ENCODE results near the gene TBL3. TPM values are rescaled to one million over a fixed set of nuclear protein-coding genes. Genes with fewer than 3 reads are reported as not detected.

TBL3 gene
- polyA plus RNA-seq, 2 of the 4 experiments (the other 2 are of a cell fraction), result 21.9 to 42.8 TPM

DNA sequence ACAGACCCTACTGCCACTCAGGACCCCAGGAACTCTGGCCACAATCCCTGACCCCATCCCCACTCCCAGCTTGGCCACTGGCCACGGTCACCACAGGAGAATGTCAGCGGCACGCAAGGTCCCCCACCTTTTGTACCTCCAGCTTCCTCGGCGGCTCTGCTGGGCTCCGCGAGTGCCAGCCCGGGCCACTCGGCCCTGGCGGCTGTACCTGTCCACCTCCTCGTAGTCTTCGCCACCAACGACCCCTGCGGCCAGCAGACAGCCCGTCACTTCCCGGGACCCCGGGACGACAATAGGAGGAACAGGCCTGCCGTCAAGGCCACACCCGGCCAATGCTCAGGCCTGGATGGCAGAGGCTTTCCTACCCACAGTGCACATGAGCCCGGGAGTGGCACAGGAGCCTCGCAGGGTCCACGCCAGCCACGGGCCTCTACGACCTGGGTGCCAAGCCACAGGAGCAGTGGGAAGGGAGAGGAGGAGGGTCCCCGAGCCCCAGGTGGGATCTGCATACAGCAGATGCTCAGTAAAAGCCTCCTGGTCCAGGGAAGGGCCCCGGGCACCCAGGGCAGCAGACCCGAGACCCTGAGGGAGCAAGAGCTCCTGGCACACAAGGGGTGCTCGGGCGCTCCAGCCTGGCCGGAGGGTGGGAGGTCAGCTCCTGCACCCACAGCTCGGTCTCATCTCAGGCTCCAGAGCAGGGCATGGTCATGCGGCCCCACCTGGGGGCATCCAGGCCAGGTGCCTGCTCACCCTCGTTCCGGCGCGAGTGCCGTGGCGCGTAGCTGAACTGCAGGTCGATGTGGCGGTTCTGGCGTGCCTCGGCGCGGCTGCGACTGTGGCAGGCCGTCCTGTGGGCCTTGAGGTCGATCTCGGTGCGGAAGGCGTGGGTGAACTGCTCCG lies 29.9 kb downstream of the TBL3 start:
- TF ChIP-seq RFX5 (IDR thresholded peaks at IDR 0.05), result no peak
- TF ChIP-seq POLR2A (IDR thresholded peaks at IDR 0.05; ENCODE audit: low read length), result no peak
- ATAC-seq (no peak), DNase-seq (ENCODE audit: low read depth in 1 of 2, low spot score in 1 of 2) (no peak), FAIRE-seq (no peak)
- 92% methylated on average over 25 of the region's 53 CpGs for WGBS (ENCODE audit: missing lambda C conversion rate)
- Histone ChIP-seq H3K4me3 (no peak overlapping the region), H3K4me1 (peaks cover 53% of the 10 kb centered on the region), H3K27ac (no peak overlapping the region), H3K9me3 (no peaks in the 10 kb centered on the region), H3K4me2 (no peak overlapping the region)
- ChIA-PET CTCF (interaction anchor here (0.9 to 11.3 kb wide), 8 partner anchors 13 to 144 kb away, joined by 3 to 196 read pairs (median 10); partner anchors contain the start of genes GFER, NOXO1, RAB26 and SYNGR3), POLR2A (no interaction called here)

DNA sequence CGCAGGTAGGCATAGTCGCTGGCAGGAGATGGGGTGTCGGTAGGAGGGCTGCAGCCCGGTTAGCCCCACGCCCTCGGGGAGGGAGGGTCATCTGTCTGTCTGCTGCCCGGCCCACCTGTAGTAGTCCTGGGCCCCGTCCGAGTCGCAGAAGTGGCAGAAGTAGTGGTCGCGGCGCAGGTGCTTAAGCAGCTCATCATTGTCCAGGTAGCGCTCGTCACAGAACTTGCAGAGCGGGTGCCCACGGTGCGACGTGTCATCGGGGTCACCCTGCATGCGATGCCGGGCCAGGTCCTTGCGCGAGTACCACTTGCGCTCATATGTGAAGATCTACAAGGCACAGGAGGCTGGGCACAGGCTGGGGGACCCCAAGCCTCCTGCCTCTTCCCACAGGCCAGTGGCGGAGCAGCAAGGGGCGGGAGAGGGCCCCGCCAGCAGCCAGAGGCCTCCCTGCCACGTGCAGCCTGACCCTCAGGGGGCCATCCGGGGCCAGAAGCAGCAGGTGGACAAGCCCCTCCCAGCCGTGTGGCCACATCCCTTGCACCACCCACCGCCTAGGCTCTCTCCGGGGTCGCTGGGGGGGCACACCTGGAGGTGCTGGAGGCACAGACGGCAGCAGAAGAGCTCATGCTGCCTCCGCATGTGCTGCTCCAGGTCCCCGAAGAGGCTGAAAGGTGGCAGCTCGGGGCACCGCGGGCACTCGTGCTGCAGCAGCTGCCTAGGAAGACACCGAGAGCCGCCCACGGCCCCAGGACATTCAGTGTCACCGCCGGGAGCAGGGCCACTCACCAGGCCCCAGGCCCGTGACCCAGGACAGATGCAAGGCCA lies 30.8 kb downstream of the TBL3 start:
- Histone ChIP-seq H3K9me3 (no peaks in the 10 kb centered on the region), H3K27ac (no peak overlapping the region; a peak in 1 of 6 replicates), H3K4me2 (no peak overlapping the region), H3K4me3 (no peak overlapping the region), H3K4me1 (peaks cover 53% of the 10 kb centered on the region)
- ATAC-seq (no peak), FAIRE-seq (no peak), DNase-seq (ENCODE audit: low read depth in 1 of 2, low spot score in 1 of 2) (no peak)
- ChIA-PET POLR2A (interaction anchor here (0.5 kb wide), 1 partner anchor 75 kb away, joined by 7 read pairs; no protein-coding TSS in a partner anchor), CTCF (interaction anchor here (0.6 to 11.3 kb wide), 33 partner anchors 11 to 300 kb away, joined by 3 to 196 read pairs (median 9); partner anchors contain the start of genes GFER, NOXO1, NPW and NTHL1)
- TF ChIP-seq HOXB13 (CRISPR knock-in tag; IDR thresholded peaks at IDR 0.05; ENCODE audit: low read depth) (no peak), FOXS1 (CRISPR knock-in tag; IDR thresholded peaks at IDR 0.05) (no peak), MYC (IDR thresholded peaks at IDR 0.05; ENCODE audit: borderline replicate concordance, low read length) (no peak), MAZ (IDR thresholded peaks at IDR 0.05; ENCODE audit: borderline replicate concordance, low read depth, low read length) (no peak), RCOR1 (IDR thresholded peaks at IDR 0.05; ENCODE audit: low read depth, low read length) (no peak), POLR2AphosphoS2 (conservative IDR thresholded peaks at IDR 0.05; ENCODE audit: low read length) (no peak), JUNB (IDR thresholded peaks at IDR 0.05) (no peak)
- WGBS (ENCODE audit: missing lambda C conversion rate), result 94% methylated on average over 24 of the region's 47 CpGs

DNA sequence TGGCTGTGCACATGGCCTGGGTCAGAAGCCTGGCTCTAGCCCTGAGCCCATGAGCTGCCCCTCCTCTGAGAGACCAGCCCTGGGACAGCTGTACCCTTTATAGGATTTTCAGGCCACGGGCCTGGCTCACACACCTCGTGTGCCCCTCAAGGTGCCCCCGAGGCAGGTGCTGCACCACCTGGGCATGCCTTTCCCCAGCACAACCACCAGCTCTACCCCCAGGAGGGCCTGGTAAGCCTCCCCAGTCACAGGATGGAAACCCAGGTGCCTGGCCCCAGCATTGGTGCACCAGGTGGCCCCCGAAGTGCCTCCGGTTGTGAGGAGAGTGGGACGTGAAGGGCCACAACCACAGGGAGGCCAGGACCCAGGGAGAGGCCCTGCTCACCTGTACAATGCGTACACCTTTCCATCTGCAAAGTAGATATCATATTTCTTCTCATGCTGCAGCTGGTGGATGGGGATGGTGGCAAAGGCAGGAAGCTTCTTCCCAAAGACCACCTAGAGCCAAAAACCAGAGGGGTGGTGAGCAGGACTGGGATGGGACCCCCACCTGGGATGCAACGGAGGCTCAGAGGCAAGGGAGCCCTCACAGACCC lies 31.5 kb downstream of the TBL3 start:
- DNase-seq (ENCODE audit: low read depth in 1 of 2, low spot score in 1 of 2) (no peak), FAIRE-seq (no peak), ATAC-seq (no peak)
- ChIA-PET POLR2A (interaction anchor here (0.5 to 1.7 kb wide), 3 partner anchors 39 to 152 kb away, joined by 7 to 11 read pairs (median 11); partner anchors contain the start of genes RPS2 and TRAF7), CTCF (interaction anchor here (0.5 to 11.3 kb wide), 39 partner anchors 10 to 186 kb away, joined by 3 to 196 read pairs (median 7); partner anchors contain the start of genes GFER, NOXO1, NPW and NTHL1)
- no peak for TF ChIP-seq JUN (IDR thresholded peaks at IDR 0.05)
- TF ChIP-seq CHD2 (IDR thresholded peaks at IDR 0.05; ENCODE audit: low read length, partially characterized antibody), result no peak
- TF ChIP-seq, protein P1, sequence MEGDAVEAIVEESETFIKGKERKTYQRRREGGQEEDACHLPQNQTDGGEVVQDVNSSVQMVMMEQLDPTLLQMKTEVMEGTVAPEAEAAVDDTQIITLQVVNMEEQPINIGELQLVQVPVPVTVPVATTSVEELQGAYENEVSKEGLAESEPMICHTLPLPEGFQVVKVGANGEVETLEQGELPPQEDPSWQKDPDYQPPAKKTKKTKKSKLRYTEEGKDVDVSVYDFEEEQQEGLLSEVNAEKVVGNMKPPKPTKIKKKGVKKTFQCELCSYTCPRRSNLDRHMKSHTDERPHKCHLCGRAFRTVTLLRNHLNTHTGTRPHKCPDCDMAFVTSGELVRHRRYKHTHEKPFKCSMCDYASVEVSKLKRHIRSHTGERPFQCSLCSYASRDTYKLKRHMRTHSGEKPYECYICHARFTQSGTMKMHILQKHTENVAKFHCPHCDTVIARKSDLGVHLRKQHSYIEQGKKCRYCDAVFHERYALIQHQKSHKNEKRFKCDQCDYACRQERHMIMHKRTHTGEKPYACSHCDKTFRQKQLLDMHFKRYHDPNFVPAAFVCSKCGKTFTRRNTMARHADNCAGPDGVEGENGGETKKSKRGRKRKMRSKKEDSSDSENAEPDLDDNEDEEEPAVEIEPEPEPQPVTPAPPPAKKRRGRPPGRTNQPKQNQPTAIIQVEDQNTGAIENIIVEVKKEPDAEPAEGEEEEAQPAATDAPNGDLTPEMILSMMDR (IDR thresholded peaks at IDR 0.05), result no peak
- TF ChIP-seq PHF8 (IDR thresholded peaks at IDR 0.05; ENCODE audit: borderline replicate concordance, low read depth), result no peak
- TF ChIP-seq RAD21 (conservative IDR thresholded peaks at IDR 0.05 in 1 of 2, IDR thresholded peaks at IDR 0.05 in 1 of 2), result no peak
- no peak for TF ChIP-seq KDM1A (IDR thresholded peaks at IDR 0.05; ENCODE audit: low read depth)
- TF ChIP-seq NPAS2 (CRISPR knock-in tag; IDR thresholded peaks at IDR 0.05; ENCODE audit: borderline replicate concordance), result no peak
- TF ChIP-seq ZFP36 (IDR thresholded peaks at IDR 0.05; ENCODE audit: borderline replicate concordance, partially characterized antibody), result no peak
- Histone ChIP-seq H3K4me1 (peaks cover 53% of the 10 kb centered on the region), H3K4me3 (no peak overlapping the region), H3K9me3 (no peaks in the 10 kb centered on the region), H3K4me2 (peak overlapping the region; percentile 19; the same call in 1 of the 3 replicates), H3K27ac (peak overlapping the region in 1 of 2 experiments; percentile 71; a peak in 3 of 6 replicates)
- WGBS (ENCODE audit: missing lambda C conversion rate), result 62% methylated on average over 5 of the region's 8 CpGs
